Epithelial cell of proximal tubule (primary cell): ENCODE measurements around the gene DNAJB12. TPM values are rescaled to one million over a fixed set of nuclear protein-coding genes. Genes with fewer than 3 reads are reported as not detected.
A peak's percentile ranks its signal among the peaks of the same experiment; 100 is the strongest.
"Not testable (repeated sequence)": the region's sequence is repeated elsewhere in the genome, so short reads cannot be mapped to it uniquely, and the experiment has no call there.

Experiments
- DNase-seq: peaks from one replicate; pipeline ENCODE4 v3.0.0-alpha.2; 2011; ENCODE audit warnings: low read depth
- H3K4me3 ChIP-seq: 2 replicates; pipeline ENCODE4 v1.5.1; 2011; ENCODE audit warnings: low read depth, mild to moderate bottlenecking, low read length
- total RNA-seq: library from RNA; depleted of rRNA; stranded (reverse); fragments of >200 nt; gene quantifications from 2 replicates; pipeline ENCODE4 v1.2.3, GENCODE V29; 2015
- TF ChIP-seq, protein P1 (sequence below): conservative IDR thresholded peaks from 2 replicates; pipeline ENCODE4 v1.5.1; 2012; ENCODE audit warnings: low read depth, mild to moderate bottlenecking, low read length

The DNAJB12 gene
- total RNA-seq, 1 donor from 2014 or later: 25.0 TPM

DNA sequence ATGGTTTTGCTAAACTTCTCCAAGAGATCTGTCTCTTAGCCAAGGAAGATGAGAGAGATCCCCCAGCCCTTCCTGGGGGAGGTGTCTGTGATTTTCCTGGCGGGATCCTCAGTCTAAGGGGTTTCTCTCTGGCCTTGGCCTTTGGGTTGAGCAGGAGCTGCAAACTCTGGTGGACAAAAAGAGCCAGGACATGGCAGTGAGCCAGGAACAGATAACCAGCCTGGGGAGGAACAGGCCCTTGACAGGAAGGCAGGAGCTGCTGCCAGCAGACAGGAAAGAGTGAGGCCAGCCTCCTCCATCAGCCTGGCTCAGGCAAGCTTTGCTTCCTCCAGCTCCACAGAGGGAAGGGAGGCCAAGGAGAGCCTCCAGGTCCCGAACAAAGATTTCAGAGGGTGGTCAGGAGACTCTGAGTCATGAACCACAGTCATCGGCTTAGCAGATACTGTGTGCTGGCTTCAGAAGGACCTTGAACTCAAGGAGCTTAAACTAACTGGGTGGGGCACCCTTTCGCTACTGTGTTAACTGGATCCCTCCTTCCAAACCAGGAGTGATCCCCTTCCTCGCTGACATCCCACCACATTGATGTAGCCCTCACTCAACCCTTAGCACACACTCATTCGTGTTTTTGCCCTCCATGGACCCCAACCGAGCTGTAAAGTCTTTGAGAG, 46.3 kb downstream of the DNAJB12 start:
- no peak overlapping the region for H3K4me3 ChIP-seq
- TF ChIP-seq, protein P1, sequence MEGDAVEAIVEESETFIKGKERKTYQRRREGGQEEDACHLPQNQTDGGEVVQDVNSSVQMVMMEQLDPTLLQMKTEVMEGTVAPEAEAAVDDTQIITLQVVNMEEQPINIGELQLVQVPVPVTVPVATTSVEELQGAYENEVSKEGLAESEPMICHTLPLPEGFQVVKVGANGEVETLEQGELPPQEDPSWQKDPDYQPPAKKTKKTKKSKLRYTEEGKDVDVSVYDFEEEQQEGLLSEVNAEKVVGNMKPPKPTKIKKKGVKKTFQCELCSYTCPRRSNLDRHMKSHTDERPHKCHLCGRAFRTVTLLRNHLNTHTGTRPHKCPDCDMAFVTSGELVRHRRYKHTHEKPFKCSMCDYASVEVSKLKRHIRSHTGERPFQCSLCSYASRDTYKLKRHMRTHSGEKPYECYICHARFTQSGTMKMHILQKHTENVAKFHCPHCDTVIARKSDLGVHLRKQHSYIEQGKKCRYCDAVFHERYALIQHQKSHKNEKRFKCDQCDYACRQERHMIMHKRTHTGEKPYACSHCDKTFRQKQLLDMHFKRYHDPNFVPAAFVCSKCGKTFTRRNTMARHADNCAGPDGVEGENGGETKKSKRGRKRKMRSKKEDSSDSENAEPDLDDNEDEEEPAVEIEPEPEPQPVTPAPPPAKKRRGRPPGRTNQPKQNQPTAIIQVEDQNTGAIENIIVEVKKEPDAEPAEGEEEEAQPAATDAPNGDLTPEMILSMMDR: no peak
- DNase-seq: no peak

- not testable (repeated sequence) for DNase-seq, H3K4me3 ChIP-seq
Observed at GRCh38 chr10:72307711-72308110, 47.0 kb downstream of the DNAJB12 start.

- TF ChIP-seq, protein P1: no peak
- no peak overlapping the region for H3K4me3 ChIP-seq
- DNase-seq: no peak
Observed at GRCh38 chr10:72306215-72306760, 48.4 kb downstream of the DNAJB12 start.

GRCh38 chr10:72303424-72304128, 51.1 kb downstream of the DNAJB12 start:
- TF ChIP-seq, protein P1: no peak
- DNase-seq: no peak
- no peak overlapping the region for H3K4me3 ChIP-seq

DNA sequence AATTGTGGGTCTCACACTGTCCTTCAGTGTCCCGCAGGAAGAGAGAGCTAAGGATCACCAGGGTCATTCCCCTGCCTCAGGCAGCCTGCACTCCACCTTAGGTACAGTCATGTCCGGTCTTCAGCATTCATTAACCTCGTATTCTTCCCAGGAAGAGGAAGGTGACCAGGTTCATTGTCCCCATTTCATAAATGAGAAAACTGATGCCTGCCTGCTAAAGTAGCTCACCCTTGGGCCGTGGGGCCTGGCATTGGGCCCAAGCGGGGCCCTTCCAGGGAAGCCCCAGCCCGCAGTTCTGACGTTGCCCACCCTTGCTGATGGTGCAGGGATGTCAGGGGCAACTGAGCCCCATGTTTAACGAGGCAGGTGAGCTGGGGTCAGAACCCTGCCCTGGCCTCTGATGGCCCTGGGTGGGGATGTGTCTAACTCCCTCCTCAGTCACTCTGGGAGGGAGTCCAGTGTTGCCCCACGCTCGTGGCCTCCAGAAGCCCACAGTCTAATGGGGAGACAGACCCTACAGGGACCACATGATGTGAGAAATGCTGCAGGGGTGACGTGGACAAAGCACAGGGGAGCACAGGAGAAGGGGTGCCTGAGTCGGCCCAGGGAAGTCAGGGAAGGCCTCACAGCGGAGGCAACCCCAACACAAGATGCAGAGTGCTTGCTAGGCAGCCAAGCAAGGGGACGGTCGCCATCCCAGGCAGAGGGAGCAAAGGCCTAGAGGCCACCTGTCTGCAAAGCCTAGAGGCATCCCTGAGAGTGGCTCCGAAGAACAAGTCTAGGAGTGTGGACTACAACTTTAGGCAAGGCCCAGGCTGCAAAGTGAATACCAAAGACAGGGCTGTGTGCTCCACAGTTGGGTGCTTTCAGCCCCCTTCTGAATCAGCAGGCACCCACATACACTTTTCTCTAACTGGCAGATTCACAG, 55.9 kb downstream of the DNAJB12 start:
- no peak overlapping the region for H3K4me3 ChIP-seq
- DNase-seq: no peak
- TF ChIP-seq, protein P1: no peak

GRCh38 chr10:72297805-72298591, 56.7 kb downstream of the DNAJB12 start:
- H3K4me3 ChIP-seq: peak overlapping the region; percentile 55
- DNase-seq: no peak
- TF ChIP-seq, protein P1: no peak
